ENCODE measurements around the gene STX18.
"Not testable (repeated sequence)": the region's sequence is repeated elsewhere in the genome, so short reads cannot be mapped to it uniquely, and the experiment has no call there.

Gene STX18

DNA sequence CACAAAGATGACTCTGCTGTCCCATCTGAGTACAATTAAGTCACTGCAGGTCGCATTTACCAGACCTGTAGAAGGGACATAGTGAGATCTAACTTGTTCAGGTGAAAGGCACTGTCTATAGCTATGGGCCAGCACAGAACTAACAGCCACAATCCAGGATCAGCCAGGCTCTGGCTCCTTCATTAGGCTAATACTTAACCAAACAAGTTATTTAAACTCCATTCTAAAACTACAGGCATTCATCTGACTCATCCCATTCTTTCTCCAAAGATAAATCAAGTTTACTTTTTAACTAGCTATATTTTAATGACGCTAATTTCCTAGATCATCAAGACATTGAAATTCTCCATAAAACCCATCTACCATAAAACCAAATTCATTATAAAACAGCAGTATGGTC is 62.5 kb downstream of the STX18 start:
- peaks cover 44% of the 10 kb centered on the region for H3K4me1 ChIP-seq (ENCODE audit: control insufficient read depth, insufficient read depth, low read length)
- no peak overlapping the region for H3K9ac ChIP-seq (ENCODE audit: low read length)
- no peak overlapping the region for H3K4me3 ChIP-seq (ENCODE audit: low read length)
- DNase-seq (ENCODE audit: low read depth) = no peak
- no peaks in the 10 kb centered on the region for H3K9me3 ChIP-seq (ENCODE audit: control insufficient read depth, low read length)
- no peaks in the 10 kb centered on the region for H3K36me3 ChIP-seq (ENCODE audit: control insufficient read depth, insufficient read depth, low read length, severe bottlenecking)
- H3K27me3 ChIP-seq (replicated peaks; ENCODE audit: control insufficient read depth, insufficient read depth, low read length) = no peaks in the 10 kb centered on the region

GRCh38 chr4:4477796-4478195 is 64.1 kb downstream of the STX18 start:
- Histone ChIP-seq H3K9me3 (ENCODE audit: control insufficient read depth, low read length) (no peaks in the 10 kb centered on the region), H3K27me3 (replicated peaks; ENCODE audit: control insufficient read depth, insufficient read depth, low read length) (no peaks in the 10 kb centered on the region), H3K9ac (ENCODE audit: low read length) (no peak overlapping the region), H3K4me3 (ENCODE audit: low read length) (no peak overlapping the region), H3K36me3 (ENCODE audit: control insufficient read depth, insufficient read depth, low read length, severe bottlenecking) (no peaks in the 10 kb centered on the region), H3K4me1 (ENCODE audit: control insufficient read depth, insufficient read depth, low read length) (peaks cover 56% of the 10 kb centered on the region)
- no peak for DNase-seq (ENCODE audit: low read depth)

- no peak for DNase-seq (ENCODE audit: low read depth)
- Histone ChIP-seq H3K4me3 (ENCODE audit: low read length) (no peak overlapping the region), H3K27me3 (replicated peaks; ENCODE audit: control insufficient read depth, insufficient read depth, low read length) (no peaks in the 10 kb centered on the region), H3K9me3 (ENCODE audit: control insufficient read depth, low read length) (no peaks in the 10 kb centered on the region), H3K4me1 (ENCODE audit: control insufficient read depth, insufficient read depth, low read length) (peaks cover 60% of the 10 kb centered on the region), H3K9ac (ENCODE audit: low read length) (no peak overlapping the region), H3K36me3 (ENCODE audit: control insufficient read depth, insufficient read depth, low read length, severe bottlenecking) (no peaks in the 10 kb centered on the region)
Observed at GRCh38 chr4:4477391-4477790, 64.5 kb downstream of the STX18 start.

DNA sequence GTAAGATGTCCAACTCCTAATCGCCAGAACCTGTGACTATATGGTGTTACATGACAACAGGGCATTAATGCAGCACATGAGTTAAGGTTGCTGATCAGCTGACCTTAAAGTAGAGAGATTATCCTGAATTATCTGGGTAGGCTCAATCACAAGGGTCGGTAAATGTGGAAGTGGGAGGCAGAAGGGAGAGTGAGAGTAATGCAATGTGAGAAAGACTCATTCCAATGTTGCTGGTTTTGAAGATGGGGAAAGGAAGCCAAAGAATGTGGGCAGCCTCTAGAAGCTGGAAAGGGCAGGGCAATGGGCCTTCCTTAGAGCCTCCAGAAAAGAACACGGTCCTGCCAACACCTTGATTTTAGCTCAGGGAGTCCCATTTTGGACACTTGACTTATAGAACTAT is 67.4 kb downstream of the STX18 start:
- H3K9me3 ChIP-seq (ENCODE audit: control insufficient read depth, low read length) = no peaks in the 10 kb centered on the region
- H3K4me1 ChIP-seq (ENCODE audit: control insufficient read depth, insufficient read depth, low read length) = peaks cover 63% of the 10 kb centered on the region
- DNase-seq (ENCODE audit: low read depth) = no peak
- H3K9ac ChIP-seq (ENCODE audit: low read length) = no peak overlapping the region
- H3K27me3 ChIP-seq (replicated peaks; ENCODE audit: control insufficient read depth, insufficient read depth, low read length) = no peaks in the 10 kb centered on the region
- peaks cover 9% of the 10 kb centered on the region for H3K36me3 ChIP-seq (ENCODE audit: control insufficient read depth, insufficient read depth, low read length, severe bottlenecking)
- H3K4me3 ChIP-seq (ENCODE audit: low read length) = no peak overlapping the region

- H3K4me1 ChIP-seq (ENCODE audit: control insufficient read depth, insufficient read depth, low read length) = peaks cover 47% of the 10 kb centered on the region
- H3K9me3 ChIP-seq (ENCODE audit: control insufficient read depth, low read length) = no peaks in the 10 kb centered on the region
- no peak overlapping the region for H3K9ac ChIP-seq (ENCODE audit: low read length)
- no peaks in the 10 kb centered on the region for H3K27me3 ChIP-seq (replicated peaks; ENCODE audit: control insufficient read depth, insufficient read depth, low read length)
- H3K36me3 ChIP-seq (ENCODE audit: control insufficient read depth, insufficient read depth, low read length, severe bottlenecking) = peaks cover 26% of the 10 kb centered on the region
- no peak for DNase-seq (ENCODE audit: low read depth)
- no peak overlapping the region for H3K4me3 ChIP-seq (ENCODE audit: low read length)
Observed at GRCh38 chr4:4472344-4472958, 69.4 kb downstream of the STX18 start.

GRCh38 chr4:4471195-4471594 is 70.7 kb downstream of the STX18 start:
- H3K9ac ChIP-seq (ENCODE audit: low read length) = no peak overlapping the region
- no peaks in the 10 kb centered on the region for H3K9me3 ChIP-seq (ENCODE audit: control insufficient read depth, low read length)
- DNase-seq (ENCODE audit: low read depth) = no peak
- H3K4me1 ChIP-seq (ENCODE audit: control insufficient read depth, insufficient read depth, low read length) = peaks cover 42% of the 10 kb centered on the region
- no peaks in the 10 kb centered on the region for H3K27me3 ChIP-seq (replicated peaks; ENCODE audit: control insufficient read depth, insufficient read depth, low read length)
- H3K4me3 ChIP-seq (ENCODE audit: low read length) = no peak overlapping the region
- H3K36me3 ChIP-seq (ENCODE audit: control insufficient read depth, insufficient read depth, low read length, severe bottlenecking) = peaks cover 38% of the 10 kb centered on the region

DNA sequence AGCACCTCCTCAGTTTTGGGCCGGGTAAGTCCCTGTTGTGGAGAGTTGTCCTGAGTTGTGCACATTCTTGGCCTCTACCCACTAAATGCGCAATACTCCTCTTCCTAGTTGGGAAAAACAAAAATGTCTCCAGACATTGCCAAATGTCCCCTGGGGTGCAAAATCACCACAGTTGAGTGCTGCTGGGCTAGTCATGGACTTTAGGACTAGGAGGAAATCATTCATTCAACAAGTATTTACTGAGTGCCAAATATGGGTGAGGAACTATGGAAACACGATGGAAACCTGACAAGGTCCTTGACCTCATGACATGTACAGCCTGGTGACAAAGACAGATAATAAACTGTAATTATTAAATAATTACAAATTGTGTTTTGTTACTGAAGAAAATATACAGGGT is 71.6 kb downstream of the STX18 start:
- Histone ChIP-seq H3K4me3 (ENCODE audit: low read length) (peak overlapping the region; percentile 10), H3K27me3 (replicated peaks; ENCODE audit: control insufficient read depth, insufficient read depth, low read length) (no peaks in the 10 kb centered on the region), H3K9me3 (ENCODE audit: control insufficient read depth, low read length) (no peaks in the 10 kb centered on the region), H3K36me3 (ENCODE audit: control insufficient read depth, insufficient read depth, low read length, severe bottlenecking) (peaks cover 48% of the 10 kb centered on the region), H3K4me1 (ENCODE audit: control insufficient read depth, insufficient read depth, low read length) (peaks cover 42% of the 10 kb centered on the region), H3K9ac (ENCODE audit: low read length) (peak overlapping the region; percentile 23)
- DNase-seq (ENCODE audit: low read depth) = no peak

DNA sequence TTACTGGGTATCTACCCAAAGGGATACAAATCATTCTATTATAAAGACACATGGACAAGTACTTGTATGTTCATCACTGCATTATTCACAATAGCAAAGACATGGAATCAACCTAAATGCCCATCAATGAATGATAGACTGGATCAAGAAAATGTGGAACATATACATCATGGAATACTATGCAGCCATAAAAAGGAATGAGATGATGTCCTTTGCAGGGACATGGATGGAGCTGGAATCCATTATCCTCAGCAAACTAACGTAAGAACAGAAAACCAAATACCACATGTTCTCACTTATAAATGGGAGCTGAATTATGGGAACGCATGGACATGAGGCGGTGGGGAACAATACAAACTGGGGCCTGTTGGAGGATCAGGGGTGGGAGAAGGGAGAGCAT is 76.6 kb downstream of the STX18 start:
- not testable (repeated sequence) for H3K9ac ChIP-seq (ENCODE audit: low read length); H3K9me3 ChIP-seq (ENCODE audit: control insufficient read depth, low read length); H3K4me3 ChIP-seq (ENCODE audit: low read length); DNase-seq (ENCODE audit: low read depth); H3K27me3 ChIP-seq (replicated peaks; ENCODE audit: control insufficient read depth, insufficient read depth, low read length)
- Histone ChIP-seq H3K4me1 (ENCODE audit: control insufficient read depth, insufficient read depth, low read length) (peaks cover 12% of the 10 kb centered on the region), H3K36me3 (ENCODE audit: control insufficient read depth, insufficient read depth, low read length, severe bottlenecking) (peaks cover 51% of the 10 kb centered on the region)

DNA sequence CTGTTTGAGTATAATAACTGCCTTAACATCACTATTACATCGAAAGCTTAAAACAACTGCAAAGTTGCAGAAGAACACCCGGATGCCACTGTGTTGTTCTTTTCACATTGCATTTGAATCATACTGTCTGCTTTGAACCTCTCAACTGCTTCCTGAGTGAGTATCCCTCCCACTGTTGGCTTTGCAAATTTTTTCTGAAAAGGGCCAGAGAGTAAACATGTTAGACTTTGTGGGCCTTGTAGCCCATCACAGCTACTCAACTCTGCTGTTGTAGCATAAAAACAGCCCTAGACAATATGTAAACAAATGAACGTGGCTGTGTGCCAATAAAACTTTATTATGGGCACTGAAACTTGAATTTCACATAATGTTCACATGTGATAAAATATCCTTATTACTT is 78.9 kb downstream of the STX18 start:
- H3K9me3 ChIP-seq (ENCODE audit: control insufficient read depth, low read length) = no peaks in the 10 kb centered on the region
- H3K4me3 ChIP-seq (ENCODE audit: low read length) = no peak overlapping the region
- H3K36me3 ChIP-seq (ENCODE audit: control insufficient read depth, insufficient read depth, low read length, severe bottlenecking) = peaks cover 42% of the 10 kb centered on the region

GRCh38 chr4:4461850-4462249 is 80.0 kb downstream of the STX18 start:
- Histone ChIP-seq H3K36me3 (ENCODE audit: control insufficient read depth, insufficient read depth, low read length, severe bottlenecking) (peaks cover 36% of the 10 kb centered on the region), H3K27me3 (replicated peaks; ENCODE audit: control insufficient read depth, insufficient read depth, low read length) (no peaks in the 10 kb centered on the region), H3K4me1 (ENCODE audit: control insufficient read depth, insufficient read depth, low read length) (peaks cover 20% of the 10 kb centered on the region), H3K9me3 (ENCODE audit: control insufficient read depth, low read length) (no peaks in the 10 kb centered on the region), H3K4me3 (ENCODE audit: low read length) (no peak overlapping the region), H3K9ac (ENCODE audit: low read length) (no peak overlapping the region)
- no peak for DNase-seq (ENCODE audit: low read depth)

More for the DNA sequence above, 78.9 kb downstream of the STX18 start:
- DNase-seq (ENCODE audit: low read depth) = no peak
- no peaks in the 10 kb centered on the region for H3K27me3 ChIP-seq (replicated peaks; ENCODE audit: control insufficient read depth, insufficient read depth, low read length)
- peaks cover 9% of the 10 kb centered on the region for H3K4me1 ChIP-seq (ENCODE audit: control insufficient read depth, insufficient read depth, low read length)
- no peak overlapping the region for H3K9ac ChIP-seq (ENCODE audit: low read length)

DNA sequence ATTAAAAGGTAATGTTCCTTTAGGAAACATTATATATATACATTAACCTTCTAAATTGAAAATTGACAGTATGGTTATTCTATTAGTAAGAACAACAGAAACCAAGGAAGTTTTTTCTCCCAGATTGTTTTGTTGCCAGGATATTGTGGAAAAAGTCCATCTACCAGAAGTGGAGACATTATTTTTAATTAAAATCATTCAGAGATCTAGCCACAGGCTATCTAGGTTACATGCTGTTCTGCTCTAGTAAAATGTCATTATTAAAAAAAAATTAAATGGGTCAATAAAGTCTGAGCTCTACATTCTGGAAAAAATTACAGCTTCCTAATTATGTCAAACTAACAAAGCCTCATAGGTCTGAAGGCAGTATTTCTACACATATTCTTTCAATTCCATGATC is 80.7 kb downstream of the STX18 start:
- no peaks in the 10 kb centered on the region for H3K27me3 ChIP-seq (replicated peaks; ENCODE audit: control insufficient read depth, insufficient read depth, low read length)
- no peak overlapping the region for H3K4me3 ChIP-seq (ENCODE audit: low read length)
- no peaks in the 10 kb centered on the region for H3K9me3 ChIP-seq (ENCODE audit: control insufficient read depth, low read length)
- peaks cover 36% of the 10 kb centered on the region for H3K36me3 ChIP-seq (ENCODE audit: control insufficient read depth, insufficient read depth, low read length, severe bottlenecking)
- DNase-seq (ENCODE audit: low read depth) = no peak
- peaks cover 25% of the 10 kb centered on the region for H3K4me1 ChIP-seq (ENCODE audit: control insufficient read depth, insufficient read depth, low read length)
- no peak overlapping the region for H3K9ac ChIP-seq (ENCODE audit: low read length)

GRCh38 chr4:4460759-4461158 is 81.1 kb downstream of the STX18 start:
- DNase-seq (ENCODE audit: low read depth) = no peak
- H3K27me3 ChIP-seq (replicated peaks; ENCODE audit: control insufficient read depth, insufficient read depth, low read length) = no peaks in the 10 kb centered on the region
- H3K36me3 ChIP-seq (ENCODE audit: control insufficient read depth, insufficient read depth, low read length, severe bottlenecking) = peaks cover 36% of the 10 kb centered on the region
- no peak overlapping the region for H3K9ac ChIP-seq (ENCODE audit: low read length)
- H3K4me3 ChIP-seq (ENCODE audit: low read length) = no peak overlapping the region
- H3K9me3 ChIP-seq (ENCODE audit: control insufficient read depth, low read length) = no peaks in the 10 kb centered on the region
- H3K4me1 ChIP-seq (ENCODE audit: control insufficient read depth, insufficient read depth, low read length) = peaks cover 27% of the 10 kb centered on the region

Data from adipocyte (in vitro differentiated cells).